Forelimb muscle (tissue), 1 donor: ENCODE results near the gene ELOA. TPM values are rescaled to one million over a fixed set of nuclear protein-coding genes. Genes with fewer than 3 reads are reported as not detected.
"Not testable (repeated sequence)": the region's sequence is repeated elsewhere in the genome, so short reads cannot be mapped to it uniquely, and the experiment has no call there.

Experiments used
- DNase-seq: peaks from one replicate; pipeline ENCODE4 v3.0.0-alpha.2; 2013; ENCODE audit warnings: low read depth
- polyA plus RNA-seq: library from polyadenylated mRNA; unstranded; fragments of 120-200 nt; gene quantifications from one replicate; pipeline ENCODE4 v1.2.1, GENCODE V29; 2013; ENCODE audit not compliant: insufficient read length

The ELOA gene
- polyA plus RNA-seq, 1 donor = 27.8 TPM

DNA sequence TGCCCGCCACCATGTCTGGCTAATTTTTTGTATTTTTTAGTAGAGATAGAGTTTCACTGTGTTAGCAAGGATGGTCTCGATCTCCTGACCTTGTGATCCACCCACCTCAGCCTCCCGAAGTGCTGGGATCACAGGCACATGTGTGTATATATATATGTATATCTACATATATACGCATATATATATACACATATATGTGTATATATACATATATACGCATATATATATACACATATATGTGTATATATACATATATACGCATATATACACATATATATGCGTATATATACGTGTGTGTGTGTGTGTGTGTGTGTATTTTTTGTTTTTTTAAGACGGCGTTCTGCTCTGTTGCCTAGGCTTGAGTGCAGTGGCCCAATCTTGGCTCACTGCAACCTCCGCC lies 39.9 kb downstream of the ELOA start:
- DNase-seq = not testable (repeated sequence)

DNA sequence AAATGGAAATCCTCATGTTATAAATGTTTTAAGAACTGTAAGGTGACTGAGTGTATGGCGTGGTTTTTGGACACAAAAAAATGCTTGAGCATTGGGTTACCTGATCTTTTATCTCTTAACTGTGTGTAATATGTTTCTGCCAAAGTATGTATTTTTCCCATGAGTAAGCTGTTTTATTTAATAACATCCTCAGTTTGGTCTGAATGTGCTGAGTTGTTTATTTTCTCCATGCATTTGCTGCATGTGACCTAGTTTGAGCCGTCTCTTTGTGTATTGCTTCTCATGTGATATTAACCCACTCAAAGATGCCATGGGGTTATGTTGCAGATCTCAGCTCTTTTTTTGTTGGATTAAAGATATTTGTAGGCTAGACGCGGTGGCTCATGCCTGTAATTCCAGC lies 41.6 kb downstream of the ELOA start:
- DNase-seq = no peak

DNA sequence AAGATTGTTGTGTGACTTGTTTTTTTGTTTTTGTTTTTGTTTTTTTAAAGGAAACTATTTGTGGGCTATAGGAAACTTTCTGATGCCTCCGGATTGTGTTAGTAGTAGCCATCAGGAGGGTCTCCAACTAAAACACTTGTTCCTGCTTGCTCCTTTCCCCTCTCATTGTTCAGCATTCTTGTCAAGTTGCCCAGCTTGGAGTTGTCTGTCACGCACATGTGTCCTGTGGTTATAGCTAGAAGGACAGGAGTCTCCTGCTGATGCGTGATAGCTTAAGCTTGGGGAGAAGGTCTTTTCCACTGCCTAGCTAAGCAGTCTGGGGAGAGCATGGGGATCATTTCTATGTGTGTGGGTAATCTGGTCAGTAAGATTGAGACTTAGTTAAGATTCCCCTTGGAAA lies 44.4 kb downstream of the ELOA start:
- no peak for DNase-seq

DNA sequence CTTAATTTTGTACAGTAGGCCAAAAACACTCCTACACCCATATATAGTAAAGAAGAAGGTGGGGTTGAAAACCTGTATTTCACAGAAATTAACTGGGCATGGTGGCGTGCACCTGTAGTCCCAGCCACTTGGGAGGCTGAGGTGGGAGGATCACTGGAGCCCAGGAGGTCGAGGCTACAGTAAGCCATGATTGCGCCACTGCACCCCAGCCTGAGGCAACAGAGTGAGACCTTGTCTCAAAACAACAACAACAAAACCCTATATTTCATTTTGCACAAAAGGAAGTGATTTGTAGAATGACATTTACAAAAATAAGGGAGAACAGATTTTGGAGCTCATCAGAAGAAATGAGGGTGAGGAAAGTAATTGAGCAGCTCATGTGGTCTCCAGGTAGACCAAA lies 45.4 kb downstream of the ELOA start:
- no peak for DNase-seq

DNA sequence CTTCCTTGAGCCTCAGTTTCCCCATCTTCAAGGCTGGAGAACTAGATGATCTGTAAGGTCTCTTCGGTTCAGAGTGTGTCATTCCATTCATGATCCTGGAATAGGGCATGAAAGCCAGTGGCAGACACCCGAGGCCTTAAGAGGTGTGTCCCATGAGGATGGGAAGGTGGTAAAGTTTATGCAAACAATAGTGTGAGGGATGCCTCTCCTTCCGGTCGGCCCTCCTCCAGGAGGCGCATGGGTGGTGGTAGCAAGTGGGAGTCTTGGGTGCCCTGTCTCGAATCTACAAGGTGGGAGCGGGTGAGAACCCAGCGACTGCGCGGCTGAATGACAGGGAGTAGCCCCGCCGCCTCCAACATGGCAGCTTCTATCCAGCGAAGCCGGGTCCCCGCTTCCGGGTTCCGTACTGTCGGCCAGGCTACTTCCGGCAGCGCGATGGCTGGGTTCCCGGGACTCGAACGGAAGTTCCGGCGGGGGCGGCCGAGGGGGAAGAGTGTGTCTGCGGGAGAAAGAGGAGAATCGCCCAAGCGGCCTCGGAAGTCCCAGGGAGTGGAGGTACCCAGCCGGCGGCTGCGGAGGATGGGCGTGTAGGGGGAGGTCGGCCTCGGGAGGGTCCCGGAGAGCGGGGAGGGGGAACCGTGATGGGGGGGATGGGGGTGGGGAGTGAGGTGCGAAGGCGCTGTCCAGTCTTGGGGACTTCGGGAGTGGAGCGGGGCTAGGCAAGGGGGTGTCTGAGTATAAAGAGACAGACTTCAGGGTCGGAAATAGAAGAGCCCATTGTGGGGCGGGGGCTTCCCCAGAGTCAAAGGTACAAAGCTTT lies 47.6 kb downstream of the ELOA start, which contains the start of gene LYPLA2:
LYPLA2 (plus strand) TSS at position 450 of the 820 bp plus-strand sequence. CDS start 1,538 bp downstream, outside the sequence.
- DNase-seq = peak; percentile 72

DNA sequence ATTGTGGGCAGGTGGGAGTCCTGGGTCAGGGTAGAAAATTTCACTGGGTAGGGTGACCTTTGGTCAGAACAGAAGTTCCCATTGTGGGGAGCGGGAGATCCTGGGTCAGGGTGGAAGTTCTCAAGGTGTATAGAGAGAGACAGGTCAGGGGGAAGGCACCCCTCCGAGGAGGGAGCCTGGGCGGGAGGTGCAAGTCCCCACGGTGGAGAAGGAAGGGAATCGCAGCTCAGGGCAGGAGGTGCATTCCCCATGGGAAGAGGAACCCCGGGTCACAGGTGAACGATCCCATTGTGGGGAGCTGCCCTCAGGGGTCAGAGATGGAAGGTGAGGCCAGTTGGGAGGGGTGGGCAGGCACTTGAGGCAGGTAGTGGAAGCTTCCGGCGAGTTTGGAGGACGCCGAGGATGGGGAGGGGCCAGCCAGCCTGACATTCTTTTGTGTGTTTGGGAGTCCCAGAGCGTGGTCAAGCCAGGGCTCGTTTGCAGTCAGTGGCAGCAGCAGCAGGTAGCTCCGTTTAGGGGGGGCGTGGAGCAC lies 48.3 kb downstream of the ELOA start:
- no peak for DNase-seq

DNA sequence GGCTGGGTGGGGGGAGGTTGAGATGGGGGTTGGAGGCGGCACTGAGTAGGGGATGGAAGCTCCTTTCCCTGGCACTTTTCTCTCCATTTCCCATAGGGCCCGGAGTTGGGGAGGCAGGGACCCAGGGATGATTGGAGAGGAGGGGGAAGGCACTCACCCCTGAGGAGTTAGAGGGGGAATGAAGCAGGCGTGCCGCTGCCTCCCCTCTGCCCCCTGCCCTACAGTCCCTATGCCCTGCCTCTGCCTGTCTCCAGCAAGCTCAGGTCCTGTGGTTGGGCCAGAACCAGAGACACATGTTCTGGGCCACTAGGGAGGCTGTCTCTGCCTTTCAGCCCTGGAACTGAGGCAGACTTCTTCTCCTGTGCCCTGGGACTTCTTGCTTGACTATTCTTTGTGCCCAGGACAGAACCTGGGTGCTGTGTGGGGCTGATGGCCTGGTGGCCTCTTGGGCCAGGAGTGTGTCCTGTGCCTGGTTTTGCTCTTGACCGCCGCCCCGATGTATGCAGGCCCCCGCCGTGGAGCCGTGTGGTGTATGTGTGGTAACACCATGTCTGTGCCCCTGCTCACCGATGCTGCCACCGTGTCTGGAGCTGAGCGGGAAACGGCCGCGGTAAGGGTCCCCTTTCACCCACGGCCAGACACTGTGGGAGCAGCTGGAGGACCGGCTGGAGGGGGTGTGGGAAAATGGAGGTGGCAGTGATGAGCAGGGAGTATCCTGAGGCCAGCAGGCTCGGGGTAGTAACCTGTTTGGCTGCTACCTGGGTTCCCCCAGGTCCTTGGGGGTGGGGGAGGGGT lies 49.1 kb downstream of the ELOA start:
- no peak for DNase-seq

DNA sequence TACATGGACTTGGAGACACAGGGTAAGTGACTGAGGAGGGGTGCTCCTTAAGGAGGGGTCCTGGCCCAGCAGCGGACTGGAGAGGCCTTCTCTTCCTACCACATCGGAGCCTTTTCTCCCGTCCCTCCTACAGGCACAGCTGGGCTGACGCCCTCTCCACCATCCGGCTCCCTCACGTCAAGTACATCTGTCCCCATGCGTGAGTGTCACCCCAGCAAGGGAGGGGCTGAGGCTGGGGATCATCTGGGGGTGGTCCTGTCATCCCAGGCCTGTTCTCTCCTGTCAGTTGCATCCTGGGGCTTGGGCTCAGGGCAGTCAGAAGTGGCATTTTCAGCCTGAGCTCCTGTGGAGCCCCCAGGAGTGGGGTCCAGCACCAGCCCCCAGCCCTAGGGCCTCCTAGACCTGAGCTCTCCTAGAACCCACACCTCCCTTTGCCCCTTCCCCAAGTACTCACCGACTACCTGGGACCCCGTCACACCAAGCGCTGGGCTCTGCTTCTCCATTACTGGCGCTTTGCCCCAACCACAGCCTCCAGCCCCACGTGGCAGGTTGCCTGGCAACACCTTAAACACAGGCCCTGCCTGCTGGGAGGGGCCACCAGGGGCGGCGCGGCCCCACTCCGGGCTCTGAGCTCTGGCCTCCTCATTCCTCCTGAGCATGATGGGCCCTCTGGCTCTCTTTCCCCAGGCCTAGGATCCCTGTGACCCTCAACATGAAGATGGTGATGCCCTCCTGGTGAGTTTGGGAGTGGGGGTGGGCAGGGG lies 49.9 kb downstream of the ELOA start:
- no peak for DNase-seq

DNA sequence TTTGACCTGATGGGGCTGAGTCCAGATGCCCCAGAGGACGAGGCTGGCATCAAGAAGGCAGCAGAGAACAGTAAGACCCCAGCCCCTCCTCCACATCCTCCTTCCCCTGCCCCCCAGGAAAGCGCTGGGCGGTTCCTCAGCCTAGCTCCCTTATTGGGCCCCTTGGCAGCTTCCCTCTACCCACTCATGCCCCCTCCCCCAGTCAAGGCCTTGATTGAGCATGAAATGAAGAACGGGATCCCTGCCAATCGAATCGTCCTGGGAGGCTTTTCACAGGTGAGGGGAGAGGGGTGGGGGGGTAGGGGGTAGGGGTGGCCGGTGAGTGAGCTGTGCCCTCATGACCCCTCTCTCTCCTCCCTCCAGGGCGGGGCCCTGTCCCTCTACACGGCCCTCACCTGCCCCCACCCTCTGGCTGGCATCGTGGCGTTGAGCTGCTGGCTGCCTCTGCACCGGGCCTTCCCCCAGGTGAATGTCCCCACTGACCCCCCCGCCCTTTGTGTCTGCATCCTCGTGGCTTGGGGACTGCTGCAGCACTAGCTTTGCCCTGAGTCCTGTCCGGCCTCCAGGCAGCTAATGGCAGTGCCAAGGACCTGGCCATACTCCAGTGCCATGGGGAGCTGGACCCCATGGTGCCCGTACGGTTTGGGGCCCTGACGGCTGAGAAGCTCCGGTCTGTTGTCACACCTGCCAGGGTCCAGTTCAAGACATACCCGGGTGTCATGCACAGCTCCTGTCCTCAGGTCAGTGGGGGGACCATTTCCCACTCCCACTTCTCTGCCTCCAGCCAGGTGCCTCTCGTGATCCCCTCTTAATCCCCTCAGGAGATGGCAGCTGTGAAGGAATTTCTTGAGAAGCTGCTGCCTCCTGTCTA lies 50.8 kb downstream of the ELOA start:
- no peak for DNase-seq

DNA sequence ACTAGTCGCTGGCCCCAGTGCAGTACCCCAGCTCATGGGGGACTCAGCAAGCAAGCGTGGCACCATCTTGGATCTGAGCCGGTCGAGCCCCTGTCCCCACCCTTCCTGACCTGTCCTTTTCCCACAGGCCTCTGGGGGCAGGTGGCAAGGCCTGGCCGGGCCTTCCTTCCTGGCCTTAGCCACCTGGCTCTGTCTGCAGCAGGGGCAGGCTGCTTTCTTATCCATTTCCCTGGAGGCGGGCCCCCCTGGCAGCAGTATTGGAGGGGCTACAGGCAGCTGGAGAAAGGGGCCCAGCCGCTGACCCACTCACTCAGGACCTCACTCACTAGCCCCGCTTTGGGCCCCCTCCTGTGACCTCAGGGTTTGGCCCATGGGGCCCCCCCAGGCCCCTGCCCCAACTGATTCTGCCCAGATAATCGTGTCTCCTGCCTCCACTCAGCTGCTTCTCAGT lies 51.5 kb downstream of the ELOA start:
- not testable (repeated sequence) for DNase-seq

DNA sequence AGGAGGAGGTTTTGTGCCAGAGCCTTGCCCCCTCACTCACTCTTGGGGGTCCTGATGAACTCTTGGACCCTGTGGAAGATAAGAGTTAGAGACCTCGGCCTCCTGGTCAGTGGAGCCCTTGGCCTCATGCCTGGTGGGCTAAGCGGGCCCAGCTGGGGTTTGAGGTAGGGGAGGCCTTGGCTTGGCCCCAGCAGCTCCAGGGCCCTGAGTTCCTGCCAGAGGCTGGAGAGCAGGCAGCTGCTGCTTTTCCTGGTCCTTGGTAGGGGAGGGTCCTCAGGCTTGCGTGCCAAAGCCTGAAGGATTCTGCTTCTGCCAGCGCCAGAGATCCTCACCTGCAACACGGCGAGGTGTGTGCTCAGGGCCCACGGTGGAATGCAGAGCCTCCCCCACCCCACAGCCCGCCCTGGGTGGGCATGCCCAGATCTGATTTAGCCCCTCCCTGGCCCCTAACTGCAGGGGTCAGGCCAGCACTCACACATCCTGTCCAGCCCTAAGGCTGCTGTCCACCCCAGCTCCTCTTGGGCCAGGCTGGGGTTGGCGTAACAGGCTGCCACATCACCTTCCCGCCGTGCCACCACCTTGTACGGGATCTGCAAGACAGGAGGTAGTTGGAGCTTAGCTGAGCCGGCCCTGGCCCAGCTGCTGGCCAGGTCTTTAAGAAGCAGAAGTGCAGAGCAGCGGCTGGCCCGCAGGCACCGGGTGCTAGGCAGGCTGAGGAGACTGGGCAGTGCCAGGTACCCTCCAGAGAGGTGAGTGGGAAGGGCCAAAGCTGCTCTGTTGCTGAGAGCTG lies 52.6 kb downstream of the ELOA start:
- DNase-seq = no peak

DNA sequence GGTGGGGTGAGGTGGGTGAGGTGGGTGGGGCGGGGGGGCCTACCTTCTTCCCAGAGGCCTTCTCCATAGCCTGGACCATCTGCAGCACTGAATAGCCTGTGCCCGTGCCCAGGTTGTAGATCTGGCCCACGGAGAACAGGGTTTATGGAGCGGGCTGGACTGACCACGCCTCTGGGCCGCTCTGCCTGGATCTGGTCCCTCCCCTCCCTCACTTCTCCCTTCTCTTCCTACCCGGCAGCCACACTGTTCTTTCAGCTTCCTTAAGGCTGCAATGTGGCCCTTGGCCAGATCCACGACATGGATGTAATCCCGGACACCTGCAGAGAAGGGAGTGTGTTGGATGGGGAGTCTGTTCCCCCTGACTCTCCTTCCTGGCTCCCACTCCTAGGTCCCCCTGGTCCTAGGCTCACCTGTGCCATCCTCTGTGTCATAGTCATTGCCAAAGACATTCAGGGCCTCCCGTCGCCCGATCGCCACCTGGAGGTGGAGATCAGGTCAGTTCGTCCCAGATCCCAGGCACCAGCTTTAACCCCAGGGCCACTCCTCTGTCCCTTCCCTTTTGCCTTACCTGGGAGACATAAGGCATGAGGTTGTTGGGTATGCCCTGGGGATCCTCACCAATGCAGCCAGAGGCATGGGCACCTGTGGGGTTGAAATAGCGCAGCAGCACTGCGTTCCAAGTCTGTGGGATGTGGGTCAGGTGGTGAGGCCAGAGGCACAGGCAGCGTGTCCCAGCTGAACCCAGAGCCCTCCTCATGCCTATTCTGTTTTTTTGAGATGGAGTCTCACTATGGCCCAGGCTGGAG lies 53.4 kb downstream of the ELOA start:
- DNase-seq = no peak

DNA sequence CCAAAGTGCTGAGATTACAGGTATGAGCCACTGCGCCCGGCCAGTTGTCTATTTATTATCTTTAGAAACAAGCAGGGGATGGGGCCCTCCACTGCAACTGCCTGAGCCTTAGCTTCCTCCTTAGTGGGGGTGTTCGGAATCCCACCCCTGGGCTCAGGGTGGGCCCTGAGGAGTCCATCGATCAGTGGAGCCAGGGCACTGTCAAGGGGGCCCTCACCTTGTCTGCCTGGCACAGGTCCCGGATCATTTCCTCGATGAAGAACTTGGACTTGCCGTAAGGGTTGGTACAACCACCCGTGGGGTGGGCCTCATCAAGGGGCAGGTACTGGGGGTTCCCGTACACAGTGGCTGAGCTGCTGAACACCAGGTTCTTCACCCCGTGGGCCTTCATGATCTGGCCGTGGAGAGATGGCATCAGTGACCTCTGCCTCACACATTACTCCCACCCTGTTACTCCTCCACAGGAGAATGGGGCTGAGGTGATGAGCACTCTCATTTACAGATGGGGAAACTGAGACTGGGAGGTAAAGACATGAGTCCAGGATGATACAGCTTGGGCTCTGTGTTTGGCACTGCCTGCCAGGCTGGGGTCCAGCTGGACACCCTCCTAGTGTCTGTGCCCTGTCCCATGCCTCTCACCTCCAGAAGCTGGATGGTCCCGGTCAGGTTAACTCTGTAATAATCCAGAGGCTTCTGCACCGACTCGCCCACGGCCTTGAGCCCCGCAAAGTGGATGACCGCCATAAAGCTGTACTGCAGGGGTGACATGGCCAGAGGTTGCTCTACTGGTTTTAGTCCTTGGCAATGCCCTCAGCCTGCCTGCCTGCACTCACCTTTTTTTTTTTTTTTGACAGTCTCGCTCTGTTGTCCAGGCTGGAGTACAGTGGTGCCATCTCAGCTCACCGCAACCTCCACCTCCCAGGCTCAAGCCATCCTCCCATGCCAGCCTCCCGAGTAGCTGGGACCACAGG lies 54.5 kb downstream of the ELOA start:
- no peak for DNase-seq

DNA sequence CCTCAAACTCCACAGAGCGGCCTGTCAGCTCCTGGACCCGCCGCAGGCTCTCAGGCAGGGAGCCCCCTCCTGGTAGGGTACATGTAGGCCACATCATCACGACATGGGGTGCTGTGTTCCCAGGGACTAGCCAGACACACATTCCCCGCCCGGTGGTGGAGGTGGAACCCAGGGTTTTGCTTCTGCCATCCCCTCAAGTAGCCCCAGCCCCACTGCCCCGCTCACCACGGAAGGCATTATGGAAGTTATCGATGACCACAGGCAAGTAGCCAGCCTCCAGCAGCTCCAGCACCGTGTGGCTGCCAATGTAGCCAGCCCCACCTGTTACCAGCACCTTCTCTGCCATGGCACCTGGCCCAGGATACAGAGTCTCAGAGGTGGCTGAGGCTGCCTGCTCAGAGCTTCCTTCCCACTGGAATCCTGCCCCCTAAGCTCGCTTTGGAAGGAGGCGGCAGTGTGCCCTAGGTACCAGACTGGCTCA lies 55.4 kb downstream of the ELOA start:
- DNase-seq = no peak

DNA sequence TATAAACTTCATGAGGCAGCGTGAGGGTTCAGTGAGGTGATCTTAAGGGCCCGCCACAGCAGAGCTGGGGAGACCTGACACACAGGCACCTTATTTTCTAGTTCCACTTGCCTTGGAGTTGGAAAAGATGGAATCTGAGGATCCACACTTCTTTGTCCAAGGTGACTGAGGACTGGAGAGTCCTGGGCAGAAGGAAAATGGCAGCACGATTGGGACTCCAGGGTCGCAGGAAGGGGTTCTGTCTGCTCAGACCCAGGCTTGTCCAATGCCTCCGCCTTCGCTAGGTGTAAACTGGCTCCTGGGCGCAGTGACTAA lies 55.9 kb downstream of the ELOA start:
- DNase-seq = no peak

DNA sequence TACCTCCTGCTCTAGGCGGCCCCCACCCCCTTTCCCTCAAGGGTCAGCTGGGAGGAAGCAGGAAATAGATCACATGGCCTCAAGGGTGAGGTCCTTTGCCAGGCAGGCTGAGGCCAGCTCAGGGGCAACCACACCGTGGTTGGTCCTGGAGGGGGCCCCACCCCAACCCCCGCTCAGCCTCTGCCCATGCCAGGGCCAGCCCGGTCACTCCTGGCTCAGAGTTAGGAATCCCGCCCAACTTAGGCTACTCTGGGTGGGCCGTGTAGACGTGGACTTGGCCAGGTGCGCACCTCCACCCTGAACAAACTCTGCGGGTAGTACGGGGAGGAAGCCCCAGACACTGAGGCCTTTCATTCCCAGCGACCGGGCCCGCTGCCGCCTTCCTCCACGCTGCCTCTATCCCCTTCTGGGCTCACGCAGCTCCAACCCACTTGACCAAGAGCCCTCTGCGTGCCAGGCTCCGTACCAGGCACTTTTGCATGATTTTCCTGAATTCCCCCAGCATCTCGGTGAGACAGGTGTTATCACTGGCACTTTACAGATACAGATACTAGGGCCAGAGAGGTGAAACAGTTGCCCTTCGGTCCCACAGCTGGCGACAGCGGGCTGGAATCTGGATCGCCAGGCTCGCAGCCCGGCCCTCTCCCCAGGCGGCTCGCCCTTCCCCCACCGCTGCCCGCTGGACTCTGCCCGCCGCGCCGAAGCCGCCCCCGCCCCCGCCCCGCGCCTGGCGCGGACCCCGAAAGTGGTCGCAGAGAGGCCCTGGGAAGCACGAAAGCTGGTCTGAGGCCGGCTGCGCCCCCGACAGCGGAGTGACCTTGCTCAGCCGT lies 56.5 kb downstream of the ELOA start:
- DNase-seq = no peak
